Measurements from ENCODE around the gene SCARB1. TPM values are rescaled to one million over a fixed set of nuclear protein-coding genes. Genes with fewer than 3 reads are reported as not detected.
A peak's percentile ranks its signal among the peaks of the same experiment; 100 is the strongest.

SCARB1 gene
- total RNA-seq, 1 experiment from 2014 or later, result 106 TPM

- ChIA-PET POLR2A (no interaction called here), CTCF (no interaction called here)
- no TSS peak for BruUV-seq (replicated peaks)
- peaks cover 41% of the 10 kb centered on the region for H3K4me1 Mint-ChIP-seq (ENCODE audit: low read depth, unreplicated experiment)
- H3K9me3 Mint-ChIP-seq (ENCODE audit: unreplicated experiment), result no peaks in the 10 kb centered on the region
- H3K4me3 Mint-ChIP-seq (ENCODE audit: unreplicated experiment), result peak overlapping the region; percentile 31
- TF ChIP-seq, protein P1, sequence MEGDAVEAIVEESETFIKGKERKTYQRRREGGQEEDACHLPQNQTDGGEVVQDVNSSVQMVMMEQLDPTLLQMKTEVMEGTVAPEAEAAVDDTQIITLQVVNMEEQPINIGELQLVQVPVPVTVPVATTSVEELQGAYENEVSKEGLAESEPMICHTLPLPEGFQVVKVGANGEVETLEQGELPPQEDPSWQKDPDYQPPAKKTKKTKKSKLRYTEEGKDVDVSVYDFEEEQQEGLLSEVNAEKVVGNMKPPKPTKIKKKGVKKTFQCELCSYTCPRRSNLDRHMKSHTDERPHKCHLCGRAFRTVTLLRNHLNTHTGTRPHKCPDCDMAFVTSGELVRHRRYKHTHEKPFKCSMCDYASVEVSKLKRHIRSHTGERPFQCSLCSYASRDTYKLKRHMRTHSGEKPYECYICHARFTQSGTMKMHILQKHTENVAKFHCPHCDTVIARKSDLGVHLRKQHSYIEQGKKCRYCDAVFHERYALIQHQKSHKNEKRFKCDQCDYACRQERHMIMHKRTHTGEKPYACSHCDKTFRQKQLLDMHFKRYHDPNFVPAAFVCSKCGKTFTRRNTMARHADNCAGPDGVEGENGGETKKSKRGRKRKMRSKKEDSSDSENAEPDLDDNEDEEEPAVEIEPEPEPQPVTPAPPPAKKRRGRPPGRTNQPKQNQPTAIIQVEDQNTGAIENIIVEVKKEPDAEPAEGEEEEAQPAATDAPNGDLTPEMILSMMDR (IDR thresholded peaks at IDR 0.05; ENCODE audit: insufficient read depth in 1 of 2, low read depth in 1 of 2, low read length in 1 of 2, severe bottlenecking in 1 of 2, unreplicated experiment in 1 of 2), result no peak
- peaks cover 29% of the 10 kb centered on the region for H3K4me1 ChIP-seq
- H3K36me3 ChIP-seq (ENCODE audit: control insufficient read depth, insufficient read depth, low read length), result no peaks in the 10 kb centered on the region; the same call in none of the 2 replicates
- DNase-seq, result peak; percentile 44 to 70
- peaks cover 19% of the 10 kb centered on the region for H3K36me3 Mint-ChIP-seq (ENCODE audit: insufficient read depth, unreplicated experiment)
- H3K4me3 ChIP-seq (ENCODE audit: low read depth, low read length), result no peak overlapping the region
- no peaks in the 10 kb centered on the region for H3K27me3 Mint-ChIP-seq (ENCODE audit: insufficient read depth, unreplicated experiment)
- no peaks in the 10 kb centered on the region for H3K9me3 ChIP-seq
- no peaks in the 10 kb centered on the region for H3K27me3 ChIP-seq (replicated peaks; ENCODE audit: control insufficient read depth, insufficient read depth, low read length)
- peak overlapping the region; percentile 55 for H3K27ac Mint-ChIP-seq (ENCODE audit: unreplicated experiment)
- intact Hi-C loops (cut with micrococcal nuclease; ENCODE audit: unreplicated experiment), result loop anchor here (1.0 kb wide), 1 partner anchor 23 kb away; no protein-coding TSS in a partner anchor
Measured at GRCh38 chr12:124851342-124851741, 12.3 kb downstream of the SCARB1 start.

DNA sequence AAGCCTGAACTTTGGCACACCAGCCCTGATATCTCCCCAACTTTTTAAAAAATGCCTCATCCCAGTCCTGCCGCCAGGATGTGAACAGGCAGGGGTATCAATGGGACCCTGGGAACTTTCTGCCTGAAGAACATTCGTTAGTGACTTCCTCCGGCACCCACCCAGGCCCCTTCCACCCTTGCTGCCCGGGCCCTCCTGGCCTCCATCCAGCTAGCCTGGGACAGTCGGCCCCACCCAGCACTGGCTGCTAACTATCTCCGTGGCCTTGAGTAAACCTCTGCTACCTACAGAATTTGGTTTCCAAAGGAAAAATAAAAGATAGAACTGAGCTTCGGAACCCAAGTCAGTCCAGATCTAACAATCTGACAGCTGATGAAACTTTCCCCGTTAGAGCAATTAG, 14.3 kb downstream of the SCARB1 start:
- Mint-ChIP-seq H3K4me3 (ENCODE audit: unreplicated experiment) (no peak overlapping the region), H3K9me3 (ENCODE audit: unreplicated experiment) (no peaks in the 10 kb centered on the region), H3K27me3 (ENCODE audit: insufficient read depth, unreplicated experiment) (no peaks in the 10 kb centered on the region), H3K36me3 (ENCODE audit: insufficient read depth, unreplicated experiment) (peaks cover 34% of the 10 kb centered on the region), H3K4me1 (ENCODE audit: low read depth, unreplicated experiment) (peaks cover 33% of the 10 kb centered on the region), H3K27ac (ENCODE audit: unreplicated experiment) (no peak overlapping the region)
- Histone ChIP-seq H3K27me3 (replicated peaks; ENCODE audit: control insufficient read depth, insufficient read depth, low read length) (no peaks in the 10 kb centered on the region), H3K4me3 (ENCODE audit: low read depth, low read length) (no peak overlapping the region), H3K4me1 (peaks cover 29% of the 10 kb centered on the region), H3K9me3 (no peaks in the 10 kb centered on the region), H3K36me3 (ENCODE audit: control insufficient read depth, insufficient read depth, low read length) (no peaks in the 10 kb centered on the region; the same call in none of the 2 replicates)
- TF ChIP-seq, protein P1 (IDR thresholded peaks at IDR 0.05; ENCODE audit: insufficient read depth in 1 of 2, low read depth in 1 of 2, low read length in 1 of 2, severe bottlenecking in 1 of 2, unreplicated experiment in 1 of 2), result no peak
- intact Hi-C loops (cut with micrococcal nuclease; ENCODE audit: unreplicated experiment), result no loop called here
- DNase-seq, result no peak
- CTCF ChIA-PET, result no interaction called here
- POLR2A ChIA-PET, result no interaction called here
- no TSS peak for BruUV-seq (replicated peaks)

GRCh38 chr12:124848621-124849380, 14.9 kb downstream of the SCARB1 start:
- no peak overlapping the region for H3K4me3 Mint-ChIP-seq (ENCODE audit: unreplicated experiment)

More at GRCh38 chr12:124848621-124849380, 14.9 kb downstream of the SCARB1 start:
- Mint-ChIP-seq H3K36me3 (ENCODE audit: insufficient read depth, unreplicated experiment) (peaks cover 34% of the 10 kb centered on the region), H3K9me3 (ENCODE audit: unreplicated experiment) (no peaks in the 10 kb centered on the region), H3K27me3 (ENCODE audit: insufficient read depth, unreplicated experiment) (no peaks in the 10 kb centered on the region), H3K4me1 (ENCODE audit: low read depth, unreplicated experiment) (peaks cover 27% of the 10 kb centered on the region), H3K27ac (ENCODE audit: unreplicated experiment) (no peak overlapping the region)
- CTCF ChIA-PET, result no interaction called here
- intact Hi-C loops (cut with micrococcal nuclease; ENCODE audit: unreplicated experiment), result no loop called here
- TF ChIP-seq, protein P1 (IDR thresholded peaks at IDR 0.05; ENCODE audit: insufficient read depth in 1 of 2, low read depth in 1 of 2, low read length in 1 of 2, severe bottlenecking in 1 of 2, unreplicated experiment in 1 of 2), result no peak
- DNase-seq, result no peak
- Histone ChIP-seq H3K9me3 (no peaks in the 10 kb centered on the region), H3K27me3 (replicated peaks; ENCODE audit: control insufficient read depth, insufficient read depth, low read length) (no peaks in the 10 kb centered on the region), H3K4me3 (ENCODE audit: low read depth, low read length) (no peak overlapping the region), H3K36me3 (ENCODE audit: control insufficient read depth, insufficient read depth, low read length) (no peaks in the 10 kb centered on the region; the same call in none of the 2 replicates), H3K4me1 (peaks cover 28% of the 10 kb centered on the region)
- BruUV-seq (replicated peaks), result no TSS peak
- POLR2A ChIA-PET, result no interaction called here
